Hematopoietic multipotent progenitor cell treated with erythropoietin and hydrocortisone succinate and interleukin-3 and kit ligand, for 17 days (in vitro differentiated cells): Measurements from ENCODE around the gene GPR148.
"Not testable (repeated sequence)": the region's sequence is repeated elsewhere in the genome, so short reads cannot be mapped to it uniquely, and the experiment has no call there.

Source experiments
- DNase-seq: peaks from one replicate; pipeline ENCODE4 v3.0.0-alpha.2; 2015; ENCODE audit warnings: low spot score

The GPR148 gene

GRCh38 chr2:130728549-130729316 is at the start of gene GPR148:
GPR148 (plus strand) TSS chr2:130729070; CDS start chr2:130729152, 82 bp downstream.
- no peak for DNase-seq

GRCh38 chr2:130692041-130692770 is 36.7 kb upstream of the GPR148 start:
- not testable (repeated sequence) for DNase-seq

DNA sequence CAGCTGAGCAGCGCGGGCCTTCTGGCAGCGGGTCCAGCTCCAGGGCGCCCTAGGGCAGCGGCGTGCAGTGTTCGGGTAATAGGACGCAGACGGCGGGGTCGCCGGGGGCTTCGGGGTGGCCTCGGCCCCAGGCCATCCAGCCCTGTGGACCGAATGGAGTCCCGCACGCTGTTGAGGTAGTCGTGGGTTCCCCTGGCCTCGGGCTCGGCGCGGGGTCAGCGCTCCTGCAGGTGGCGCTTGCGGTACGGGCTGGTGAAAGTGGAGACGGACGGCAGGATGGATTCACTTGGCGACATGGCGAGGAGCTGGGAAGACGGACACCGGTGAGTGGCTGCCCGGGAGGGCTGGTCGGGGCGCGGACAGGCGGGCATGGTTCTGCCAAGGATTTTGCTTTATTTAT is 35.4 kb upstream of the GPR148 start:
- not testable (repeated sequence) for DNase-seq

DNA sequence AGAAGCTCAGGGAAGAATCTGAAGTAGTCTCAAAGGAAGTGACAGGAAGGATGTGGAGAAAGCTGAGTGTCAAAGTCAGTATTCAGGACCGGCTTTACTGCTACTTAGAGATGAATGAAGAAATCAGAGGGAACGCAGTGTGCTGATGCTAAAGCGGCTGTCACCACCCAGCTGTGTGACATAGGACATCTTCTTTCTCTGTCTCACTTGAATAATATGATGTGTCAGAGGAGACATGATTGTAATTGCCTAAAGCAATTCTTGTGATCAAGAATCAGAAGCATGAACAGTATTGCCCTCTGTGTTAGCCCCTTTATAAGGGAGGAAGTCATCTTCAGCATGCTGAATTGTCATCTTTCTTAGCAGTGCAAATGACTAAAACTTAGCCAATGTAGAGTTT is 25.6 kb upstream of the GPR148 start:
- not testable (repeated sequence) for DNase-seq

DNA sequence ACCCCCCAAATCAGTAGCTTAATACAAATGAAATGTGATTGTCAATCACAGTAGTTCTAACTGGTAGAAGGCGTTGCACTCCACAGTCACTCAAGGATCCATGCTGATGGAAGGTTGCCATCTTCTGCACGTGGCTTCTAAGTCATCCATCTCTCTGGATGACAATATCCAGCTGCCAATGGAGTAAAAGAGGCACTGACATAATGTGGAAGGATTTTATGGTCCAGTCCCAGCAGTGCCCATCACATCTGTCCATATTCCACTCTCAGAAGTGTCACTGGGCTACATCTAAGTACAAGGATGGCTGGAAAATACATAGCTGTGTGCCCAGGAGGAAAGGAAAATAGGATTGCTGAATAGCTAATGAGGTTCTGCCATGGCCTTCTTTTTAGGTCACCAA is 14.1 kb upstream of the GPR148 start:
- DNase-seq: not testable (repeated sequence)

DNA sequence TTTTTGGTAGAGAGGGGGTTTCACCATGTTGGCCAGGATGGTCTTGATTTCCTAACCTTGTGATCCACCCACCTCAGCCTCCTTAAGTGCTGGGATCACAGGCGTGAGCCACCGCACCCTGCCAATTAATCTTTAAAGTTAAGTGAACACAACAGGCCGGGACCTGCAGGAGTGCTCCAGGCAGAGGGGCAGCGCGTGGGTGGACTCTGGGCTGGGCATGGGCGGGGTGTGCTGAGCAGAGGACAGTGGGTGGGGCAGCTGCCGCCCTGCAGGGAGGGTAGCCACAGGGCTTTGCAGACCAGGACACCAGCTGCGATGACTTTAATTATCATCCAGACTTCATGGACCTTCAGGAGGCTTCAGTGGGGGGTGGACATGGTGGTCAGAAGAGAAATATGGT is 8.8 kb upstream of the GPR148 start:
- DNase-seq: no peak

- DNase-seq: no peak
Measured at GRCh38 chr2:130720528-130720927, 8.3 kb upstream of the GPR148 start.

DNA sequence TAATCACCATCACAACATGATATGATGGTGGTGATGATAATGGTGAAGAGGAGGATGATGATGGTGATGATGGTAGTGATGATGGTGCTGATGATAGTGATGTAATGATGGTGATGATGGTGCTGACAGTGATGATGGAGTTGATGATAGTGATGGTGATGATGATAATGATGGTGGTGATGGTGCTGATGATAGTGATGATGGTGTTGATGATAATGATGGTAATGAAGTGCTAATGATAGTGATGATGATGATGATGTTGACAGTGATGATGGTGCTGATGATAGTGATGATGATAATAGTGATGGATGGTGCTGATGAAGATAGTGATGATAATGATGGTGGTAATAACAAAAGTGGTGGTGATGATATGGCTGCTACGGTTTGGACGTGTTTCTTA is 4.4 kb upstream of the GPR148 start:
- DNase-seq: no peak

- no peak for DNase-seq
Measured at GRCh38 chr2:130726614-130727180, 2.2 kb upstream of the GPR148 start.

- peak; percentile 56 for DNase-seq
Measured at GRCh38 chr2:130727286-130727924, 1.5 kb upstream of the GPR148 start.

DNA sequence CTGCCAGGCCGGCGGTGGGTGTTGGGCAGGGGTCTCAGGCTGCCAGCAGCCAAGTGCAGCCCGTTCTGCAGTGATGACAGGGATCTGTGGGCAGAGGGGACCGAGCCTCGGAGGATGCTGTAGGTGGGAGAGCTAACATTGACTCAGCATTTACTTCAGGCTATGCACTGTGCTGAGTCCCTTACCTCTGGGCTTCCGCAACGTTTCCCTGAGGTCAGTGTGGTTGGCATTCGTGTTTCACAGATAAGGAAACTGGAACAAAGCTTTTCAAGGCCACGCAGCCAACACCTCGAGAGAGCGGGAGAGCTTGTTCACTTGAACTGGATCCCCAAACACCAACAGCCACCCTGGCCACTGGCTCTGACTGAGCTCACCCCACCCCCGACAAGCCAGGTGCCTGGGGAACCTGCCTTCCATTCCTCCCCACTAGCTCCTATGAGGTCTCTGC is 839 bp upstream of the GPR148 start:
- no peak for DNase-seq

DNA sequence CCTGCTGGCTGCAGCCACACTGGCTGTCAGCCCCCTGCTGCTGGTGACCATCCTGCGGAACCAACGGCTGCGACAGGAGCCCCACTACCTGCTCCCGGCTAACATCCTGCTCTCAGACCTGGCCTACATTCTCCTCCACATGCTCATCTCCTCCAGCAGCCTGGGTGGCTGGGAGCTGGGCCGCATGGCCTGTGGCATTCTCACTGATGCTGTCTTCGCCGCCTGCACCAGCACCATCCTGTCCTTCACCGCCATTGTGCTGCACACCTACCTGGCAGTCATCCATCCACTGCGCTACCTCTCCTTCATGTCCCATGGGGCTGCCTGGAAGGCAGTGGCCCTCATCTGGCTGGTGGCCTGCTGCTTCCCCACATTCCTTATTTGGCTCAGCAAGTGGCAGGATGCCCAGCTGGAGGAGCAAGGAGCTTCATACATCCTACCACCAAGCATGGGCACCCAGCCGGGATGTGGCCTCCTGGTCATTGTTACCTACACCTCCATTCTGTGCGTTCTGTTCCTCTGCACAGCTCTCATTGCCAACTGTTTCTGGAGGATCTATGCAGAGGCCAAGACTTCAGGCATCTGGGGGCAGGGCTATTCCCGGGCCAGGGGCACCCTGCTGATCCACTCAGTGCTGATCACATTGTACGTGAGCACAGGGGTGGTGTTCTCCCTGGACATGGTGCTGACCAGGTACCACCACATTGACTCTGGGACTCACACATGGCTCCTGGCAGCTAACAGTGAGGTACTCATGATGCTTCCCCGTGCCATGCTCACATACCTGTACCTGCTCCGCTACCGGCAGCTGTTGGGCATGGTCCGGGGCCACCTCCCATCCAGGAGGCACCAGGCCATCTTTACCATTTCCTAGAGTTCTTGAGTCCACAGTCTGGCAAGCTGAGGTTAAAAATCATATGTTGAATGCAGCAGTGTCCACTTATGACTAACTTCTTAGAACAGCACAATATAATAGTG is 741 bp downstream of the GPR148 start:
- DNase-seq: no peak

DNA sequence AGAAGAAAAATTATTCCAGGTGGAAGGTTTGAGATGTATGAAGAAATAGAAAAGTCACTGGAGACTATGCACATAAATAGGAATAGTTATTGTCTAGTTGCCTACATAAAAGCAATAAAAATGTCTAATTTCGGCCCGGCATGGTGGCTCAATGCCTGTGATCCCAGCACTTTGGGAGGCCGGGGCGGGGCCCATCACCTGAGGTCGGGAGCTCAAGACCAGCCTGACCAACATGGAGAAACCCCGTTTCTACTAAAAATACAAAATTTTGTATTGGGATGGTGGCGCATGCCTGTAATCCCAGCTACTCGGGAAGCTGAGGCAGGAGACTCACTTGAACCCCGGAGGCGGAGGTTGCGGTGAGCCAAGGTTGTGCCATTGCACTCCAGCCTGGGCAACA is 3.4 kb downstream of the GPR148 start:
- DNase-seq: not testable (repeated sequence)

DNA sequence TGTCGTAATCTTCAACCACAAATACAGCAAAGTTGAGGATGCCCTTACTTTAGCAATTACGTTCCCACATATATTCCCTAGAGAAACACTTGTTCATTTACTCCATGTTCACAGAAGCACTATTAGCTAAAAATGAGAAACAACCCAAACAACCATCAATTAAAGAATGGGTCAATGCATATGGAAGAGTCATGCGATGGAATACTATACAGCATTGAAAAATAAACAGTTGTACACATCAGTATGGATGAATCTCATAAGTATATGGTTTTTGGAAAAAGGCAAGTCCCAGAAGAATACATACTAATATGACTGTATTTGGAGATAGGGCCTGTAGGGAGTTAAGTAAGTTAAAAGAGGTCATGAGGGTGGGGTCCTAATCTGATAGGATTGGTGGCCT is 6.3 kb downstream of the GPR148 start:
- DNase-seq: no peak

DNA sequence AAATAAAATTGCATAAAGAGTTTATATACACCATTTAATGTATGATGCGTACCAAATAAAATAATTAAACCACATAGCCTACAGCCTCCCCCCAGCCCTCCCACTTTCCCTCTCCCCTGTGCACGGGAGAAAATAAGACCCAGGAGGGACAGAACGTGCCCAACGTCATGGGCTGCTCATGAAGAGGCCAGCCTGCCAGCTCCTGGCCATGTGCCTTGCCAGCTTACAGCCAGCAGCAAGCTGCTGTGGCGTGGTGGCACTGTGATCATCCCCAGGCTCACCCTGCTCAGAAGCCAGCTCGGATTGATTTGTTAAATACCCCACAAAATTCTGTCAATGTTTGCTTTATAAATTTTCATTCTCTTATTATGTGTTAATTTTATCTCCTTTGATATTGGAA is 7.6 kb downstream of the GPR148 start:
- no peak for DNase-seq

- DNase-seq: no peak
Measured at GRCh38 chr2:130737592-130737991, 8.7 kb downstream of the GPR148 start.

- DNase-seq: no peak
Measured at GRCh38 chr2:130740671-130741070, 11.8 kb downstream of the GPR148 start.

DNA sequence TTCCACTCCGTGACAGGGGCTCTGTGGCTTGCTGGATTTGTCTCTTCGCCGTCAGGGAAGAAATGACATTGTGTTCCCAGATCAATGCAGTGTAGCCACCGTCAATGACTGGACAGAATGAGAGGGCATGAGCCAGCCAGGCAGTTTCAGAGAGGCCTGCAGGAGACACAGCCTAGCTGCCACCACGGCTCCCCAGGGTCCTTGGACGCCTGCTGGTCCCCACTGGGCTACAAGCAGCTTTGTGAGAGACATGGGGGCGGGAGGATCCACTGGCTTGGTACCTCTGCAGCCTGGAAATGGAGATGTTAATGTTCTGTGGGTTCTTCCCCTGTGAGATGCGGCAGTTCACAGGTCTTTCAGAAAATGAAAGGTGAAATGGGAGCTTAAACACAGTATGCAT is 14.4 kb downstream of the GPR148 start:
- DNase-seq: no peak

- no peak for DNase-seq
Measured at GRCh38 chr2:130744287-130745117, 15.6 kb downstream of the GPR148 start.

DNA sequence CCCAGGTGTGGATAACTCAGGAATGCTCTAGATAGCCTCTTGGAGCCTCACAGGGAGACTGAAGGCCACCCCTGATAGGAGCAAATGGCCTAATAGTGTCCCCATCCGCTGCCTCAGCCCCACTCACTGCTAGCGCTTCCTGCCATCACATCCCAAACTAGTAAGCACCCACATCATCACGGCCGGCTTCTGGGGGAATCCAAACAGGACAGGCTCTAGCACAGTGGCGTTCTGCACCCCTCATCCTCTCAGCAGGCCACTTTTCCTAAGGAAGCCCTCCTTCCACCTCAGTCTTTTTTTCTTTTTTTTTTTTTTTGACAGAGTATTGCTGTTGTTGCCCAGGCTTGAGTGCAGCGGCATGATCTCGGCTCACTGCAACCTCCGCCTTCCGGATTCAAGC is 20.2 kb downstream of the GPR148 start:
- no peak for DNase-seq
